ENCODE data around the gene CABP4. TPM values are rescaled to one million over a fixed set of nuclear protein-coding genes. Genes with fewer than 3 reads are reported as not detected.
A peak's percentile ranks its signal among the peaks of the same experiment; 100 is the strongest.
"Not testable (repeated sequence)": the region's sequence is repeated elsewhere in the genome, so short reads cannot be mapped to it uniquely, and the experiment has no call there.

Gene CABP4
- total RNA-seq, 1 experiment from 2014 or later = not detected

- not testable (repeated sequence) for H3K4me1 Mint-ChIP-seq (ENCODE audit: insufficient read depth, unreplicated experiment); H3K27ac Mint-ChIP-seq (ENCODE audit: low read depth, unreplicated experiment)
Observed at GRCh38 chr11:67477344-67478050, 22.3 kb downstream of the CABP4 start.

GRCh38 chr11:67482275-67482826 is 27.2 kb downstream of the CABP4 start:
- no peak for TF ChIP-seq CTCF (IDR thresholded peaks at IDR 0.05; ENCODE audit: unreplicated experiment)
- intact Hi-C loops (cut with micrococcal nuclease) = no loop called here
- no peaks in the 10 kb centered on the region for H3K9me3 Mint-ChIP-seq (ENCODE audit: unreplicated experiment)
- TSS peak; percentile 58 for BruUV-seq (replicated peaks)
- H3K27me3 Mint-ChIP-seq (ENCODE audit: insufficient read depth, unreplicated experiment) = no peaks in the 10 kb centered on the region
- no peak for DNase-seq (ENCODE audit: unreplicated experiment)
- H3K4me3 Mint-ChIP-seq (ENCODE audit: unreplicated experiment) = peak overlapping the region; percentile 90
- ChIA-PET POLR2A (interaction anchor here (0.6 to 2.1 kb wide), 18 partner anchors 8 to 1364 kb away, joined by 3 to 11 read pairs (median 4); partner anchors contain the start of genes PITPNM1, RAD9A, RPS6KB2 and TMEM134), CTCF (interaction anchor here (0.6 kb wide), 1 partner anchor 14 kb away, joined by 3 read pairs; no protein-coding TSS in a partner anchor)
- H3K4me1 Mint-ChIP-seq (ENCODE audit: insufficient read depth, unreplicated experiment) = peaks cover 36% of the 10 kb centered on the region
- peaks cover 24% of the 10 kb centered on the region for H3K36me3 Mint-ChIP-seq (ENCODE audit: insufficient read depth, unreplicated experiment)
- H3K27ac Mint-ChIP-seq (ENCODE audit: low read depth, unreplicated experiment) = peak overlapping the region; percentile 99

More at GRCh38 chr11:67477344-67478050, 22.3 kb downstream of the CABP4 start:
- BruUV-seq (replicated peaks); H3K27me3 Mint-ChIP-seq (ENCODE audit: insufficient read depth, unreplicated experiment); DNase-seq (ENCODE audit: unreplicated experiment); H3K36me3 Mint-ChIP-seq (ENCODE audit: insufficient read depth, unreplicated experiment); intact Hi-C loops (cut with micrococcal nuclease); H3K9me3 Mint-ChIP-seq (ENCODE audit: unreplicated experiment); H3K4me3 Mint-ChIP-seq (ENCODE audit: unreplicated experiment): not testable (repeated sequence)
- ChIA-PET CTCF (interaction anchor here (0.6 to 1.6 kb wide), 4 partner anchors 9 to 185 kb away, joined by 4 to 8 read pairs (median 5); no protein-coding TSS in a partner anchor), POLR2A (interaction anchor here (0.7 to 1.1 kb wide), 3 partner anchors 9 to 39 kb away, joined by 3 read pairs; no protein-coding TSS in a partner anchor)

- peak; percentile 15 for TF ChIP-seq CTCF (IDR thresholded peaks at IDR 0.05; ENCODE audit: unreplicated experiment)
- Mint-ChIP-seq H3K36me3 (ENCODE audit: insufficient read depth, unreplicated experiment) (peaks cover 31% of the 10 kb centered on the region), H3K4me3 (ENCODE audit: unreplicated experiment) (peak within 1 kb of the TSS; percentile 90), H3K9me3 (ENCODE audit: unreplicated experiment) (no peaks in the 10 kb centered on the region), H3K27ac (ENCODE audit: low read depth, unreplicated experiment) (peak within 1 kb of the TSS; percentile 99), H3K27me3 (ENCODE audit: insufficient read depth, unreplicated experiment) (no peaks in the 10 kb centered on the region), H3K4me1 (ENCODE audit: insufficient read depth, unreplicated experiment) (peaks cover 36% of the 10 kb centered on the region)
- CTCF ChIA-PET = interaction anchor here (0.6 to 0.9 kb wide), 4 partner anchors 13 to 222 kb away, joined by 3 to 5 read pairs (median 3); no protein-coding TSS in a partner anchor
- POLR2A ChIA-PET = interaction anchor here (0.6 to 2.1 kb wide), 14 partner anchors 8 to 1365 kb away, joined by 3 to 11 read pairs (median 4); partner anchors contain the start of genes PITPNM1, RAD9A, RPS6KB2 and TMEM134
- intact Hi-C loops (cut with micrococcal nuclease) = loop anchor here (1.0 kb wide), 1 partner anchor 23 kb away; no protein-coding TSS in a partner anchor
- BruUV-seq (replicated peaks) = TSS peak; percentile 72
- DNase-seq (ENCODE audit: unreplicated experiment) = peak; percentile 98
Observed at GRCh38 chr11:67482827-67483798, 28.0 kb downstream of the CABP4 start, which contains the start of gene AIP. TSS of gene AIP (plus strand) at chr11:67483026. CDS start at chr11:67483159, 133 bp downstream.
